HepG2 (cell line): ENCODE measurements around the gene SELENOV. TPM values are rescaled to one million over a fixed set of nuclear protein-coding genes. Genes with fewer than 3 reads are reported as not detected.
A peak's percentile ranks its signal among the peaks of the same experiment; 100 is the strongest.

ENCODE experiments used
- ATAC-seq: fragments of 200-7000 bp; cut with Tn5 transposase; 3 replicates; pipeline ENCODE4 v1.9.1; 2020; ENCODE audit warnings: mild to moderate bottlenecking, moderate library complexity
- BruUV-seq: library from RNA; stranded (reverse); fragments of 400-500 nt; replicated peaks from 2 replicates; lab custom pipeline; 2021; lab: Mats Ljungman, UMichigan
- CTCF ChIA-PET: fragments of 300-600 bp; formaldehyde crosslinking; extraction: SDS; loops from one replicate; lab custom pipeline; 2021; ENCODE audit warnings: low total read pairs, inconsistent platforms, low intra/inter-chr PET ratio; lab: Yijun Ruan, JAX
- POLR2A ChIA-PET: fragments of 350-600 bp; sonication (Branson Sonifier 250); formaldehyde crosslinking; loops from one replicate; lab custom pipeline; 2020; ENCODE audit warnings: antibody characterized with exemption, inconsistent platforms; lab: Yijun Ruan, JAX
- DNase-seq: peaks from one replicate; pipeline ENCODE4 v3.0.0-alpha.2; 2015; ENCODE audit warnings: low spot score
- FAIRE-seq: peaks from 3 replicates; lab custom pipeline; 2011; peaks lifted over from hg19 to GRCh38; lab: Jason Lieb, UNC
- H2AFZ ChIP-seq: one replicate; pipeline ENCODE4 v1.6.1; 2011; ENCODE audit warnings: low read length, inconsistent platforms
- H3K27ac ChIP-seq: fragments of 300-600 bp; 3 replicates; pipeline ENCODE4 v1.8.0; 2011; ENCODE audit warnings: mixed run types, mild to moderate bottlenecking, mixed read lengths, low read length, inconsistent platforms; ENCODE audit not compliant: insufficient read depth; ENCODE audit errors: extremely low read length
- H3K27me3 ChIP-seq, 2 experiments: fragments of 200-600 bp in 1 of 2; 2 replicates in 1 of 2; 3 replicates in 1 of 2; pipeline versions ENCODE4 v1.6.0 to v1.8.0; 2011; ENCODE audit warnings: low read length in 2 of 2, mild to moderate bottlenecking in 2 of 2, moderate library complexity in 2 of 2, inconsistent platforms in 1 of 2; ENCODE audit not compliant: insufficient read depth in 2 of 2, control insufficient read depth in 1 of 2
- H3K36me3 ChIP-seq, 2 experiments: fragments of 200-600 bp in 1 of 2; replicated peaks in 1 of 2; 2 replicates in 1 of 2; 3 replicates in 1 of 2; pipeline versions ENCODE4 v1.5.1 to v1.8.0; 2011; ENCODE audit warnings: low read length in 2 of 2, inconsistent platforms in 1 of 2; ENCODE audit not compliant: insufficient read depth in 2 of 2, control insufficient read depth in 1 of 2
- H3K4me1 ChIP-seq: 2 replicates; pipeline ENCODE4 v1.5.1; 2012; ENCODE audit warnings: low read length, inconsistent platforms; ENCODE audit not compliant: insufficient read depth
- H3K4me2 ChIP-seq: 2 replicates; pipeline ENCODE4 v1.6.0; 2011; ENCODE audit warnings: low read depth, low read length, inconsistent platforms
- H3K4me3 ChIP-seq, 3 experiments: fragments of 200-600 bp in 1 of 3; sonication (generic), shearing (Covaris generic) in 1 of 3; replicated peaks in 1 of 3; 2 replicates each; pipeline ENCODE4 v1.5.1; 2011 to 2016; ENCODE audit warnings: low read length in 3 of 3, inconsistent platforms in 2 of 3, low read depth in 2 of 3, mild to moderate bottlenecking in 2 of 3, control low read depth in 1 of 3, mixed read lengths in 1 of 3; ENCODE audit not compliant: insufficient read depth in 1 of 3
- H3K79me2 ChIP-seq: one replicate; pipeline ENCODE4 v1.6.1; 2011; ENCODE audit warnings: low read length, inconsistent platforms; ENCODE audit not compliant: insufficient read depth
- H3K9ac ChIP-seq: 2 replicates; pipeline ENCODE4 v1.6.0; 2011; ENCODE audit warnings: mild to moderate bottlenecking, low read depth, low read length, inconsistent platforms; ENCODE audit not compliant: insufficient read depth
- H3K9me3 ChIP-seq: 2 replicates; pipeline ENCODE4 v1.5.1; 2012; ENCODE audit warnings: mild to moderate bottlenecking, low read length
- H4K20me1 ChIP-seq: 2 replicates; pipeline ENCODE4 v1.6.0; 2011; ENCODE audit warnings: inconsistent platforms, mild to moderate bottlenecking, low read length, moderate library complexity; ENCODE audit not compliant: insufficient read depth
- ARNT ChIP-seq: fragments of 450-650 bp; IDR thresholded peaks from 2 replicates; pipeline ENCODE4 v1.6.1; 2017
- CCAR2 ChIP-seq: fragments of 200-400 bp; formaldehyde crosslinking; optimal IDR thresholded peaks from 2 replicates; pipeline ENCODE3; 2018; ENCODE audit warnings: low read depth, mild to moderate bottlenecking, low read length, moderate library complexity
- CHCHD3 ChIP-seq: sonication (generic); formaldehyde crosslinking; IDR thresholded peaks from 2 replicates; pipeline ENCODE4 v1.8.0; 2022; ENCODE audit warnings: mild to moderate bottlenecking, missing genetic modification reagents, moderate library complexity
- FOXK2 ChIP-seq: fragments of 450-650 bp; IDR thresholded peaks from 2 replicates; pipeline ENCODE4 v1.6.1; 2016
- FOXM1 ChIP-seq: sonication (generic); formaldehyde crosslinking; IDR thresholded peaks from 2 replicates; pipeline ENCODE4 v1.5.0; 2020; ENCODE audit warnings: missing genetic modification reagents
- KAT2B ChIP-seq: fragments of 150-350 bp; IDR thresholded peaks from 2 replicates; pipeline ENCODE4 v1.6.1; 2014; ENCODE audit warnings: low read depth, low read length, borderline replicate concordance
- NFKB2 ChIP-seq: sonication (generic); formaldehyde crosslinking; IDR thresholded peaks from 2 replicates; pipeline ENCODE4 v1.4.0; 2020; ENCODE audit warnings: missing genetic modification reagents, borderline replicate concordance
- PRPF4 ChIP-seq: fragments of 200-400 bp; formaldehyde crosslinking; IDR thresholded peaks from 2 replicates; pipeline ENCODE4 v1.6.1; 2016; ENCODE audit warnings: low read length, low read depth; ENCODE audit not compliant: poor library complexity, severe bottlenecking
- TAF15 ChIP-seq: fragments of 200-400 bp; formaldehyde crosslinking; IDR thresholded peaks from one replicate; pipeline ENCODE4 v1.6.1; 2018; ENCODE audit warnings: mild to moderate bottlenecking, low read depth, low read length; ENCODE audit not compliant: poor library complexity, severe bottlenecking
- XBP1 ChIP-seq: sonication (generic); formaldehyde crosslinking; IDR thresholded peaks from 2 replicates; pipeline ENCODE4 v1.5.0; 2020; ENCODE audit warnings: missing genetic modification reagents
- ZBTB1 ChIP-seq: sonication (generic); formaldehyde crosslinking; IDR thresholded peaks from 2 replicates; pipeline ENCODE4 v1.4.0; 2020; ENCODE audit warnings: missing genetic modification reagents, borderline replicate concordance
- ZBTB7B ChIP-seq: sonication (generic); formaldehyde crosslinking; IDR thresholded peaks from 2 replicates; pipeline ENCODE4 v1.4.0; 2020; ENCODE audit warnings: missing genetic modification reagents
- ZNF180 ChIP-seq: sonication (generic); formaldehyde crosslinking; IDR thresholded peaks from 2 replicates; pipeline ENCODE4 v1.4.0; 2020; ENCODE audit warnings: low read depth, missing genetic modification reagents, borderline replicate concordance
- ZNF331 ChIP-seq: sonication (generic); formaldehyde crosslinking; IDR thresholded peaks from 2 replicates; pipeline ENCODE4 v1.4.0; 2020; ENCODE audit warnings: missing genetic modification reagents
- ZNF382 ChIP-seq: sonication (generic); formaldehyde crosslinking; IDR thresholded peaks from 2 replicates; pipeline ENCODE4 v1.5.0; 2020; ENCODE audit warnings: missing genetic modification reagents, mild to moderate bottlenecking, borderline replicate concordance
- ZNF891 ChIP-seq: sonication (generic); formaldehyde crosslinking; IDR thresholded peaks from 2 replicates; pipeline ENCODE4 v1.5.0; 2020; ENCODE audit warnings: mild to moderate bottlenecking, missing genetic modification reagents
- ZSCAN29 ChIP-seq: sonication (generic); formaldehyde crosslinking; conservative IDR thresholded peaks from 2 replicates; pipeline ENCODE4 v1.4.0; 2020; ENCODE audit warnings: mild to moderate bottlenecking, missing genetic modification reagents
- WGBS: methylation state at CpG from one replicate; pipeline ENCODE4 v1.1.6; 2017; ENCODE audit warnings: low lambda C conversion rate; 5-methylcytosine and 5-hydroxymethylcytosine counted together
- in situ Hi-C: cut with HindIII; loops from 2 replicates; pipeline ENCODE4 v1.10.0; 2017; ENCODE audit warnings: low pct_unique_long_range_greater_than_20kb; ENCODE audit not compliant: extremely low pct_ligation_motif_present
- intact Hi-C: fragments of 100-400 bp; cut with micrococcal nuclease; formaldehyde crosslinking; loops from one replicate; pipeline ENCODE4 v1.10.0; 2022; ENCODE audit not compliant: unreplicated experiment
- polyA plus RNA-seq, 8 experiments: library from polyadenylated mRNA; depleted of rRNA in 3 of 8; stranded (reverse) in 7 of 8; unstranded in 1 of 8; fragments of >200 nt; fragmentation: Illumina TruSeq in 4 of 8; extraction: Trizol in 4 of 8; gene quantifications; 2 replicates each; pipeline versions ENCODE4 v1.2.1 to v1.2.3, GENCODE V29; 2011 to 2016; ENCODE audit warnings: low read depth in 4 of 8, missing spikeins in 1 of 8, mixed read lengths in 1 of 8; ENCODE audit not compliant: insufficient read depth in 1 of 8
- total RNA-seq, 5 experiments: library from RNA; depleted of rRNA; stranded (reverse); fragments of >200 nt; fragmentation: Illumina TruSeq; extraction: Trizol; gene quantifications; 2 replicates each; pipeline ENCODE4 v1.2.3, GENCODE V29; 2016; ENCODE audit warnings: low read depth in 1 of 5
- TF ChIP-seq, protein P1 (sequence below): sonication (generic); formaldehyde crosslinking; IDR thresholded peaks from 2 replicates; pipeline ENCODE4 v1.4.0; 2020; ENCODE audit warnings: missing genetic modification reagents
- TF ChIP-seq, protein P2 (sequence below): sonication (generic); formaldehyde crosslinking; IDR thresholded peaks from 2 replicates; pipeline ENCODE4 v1.5.0; 2020; ENCODE audit warnings: mild to moderate bottlenecking, missing genetic modification reagents
- TF ChIP-seq, protein P3 (sequence below): sonication (generic); formaldehyde crosslinking; IDR thresholded peaks from 2 replicates; pipeline ENCODE4 v1.4.0; 2020; ENCODE audit warnings: mild to moderate bottlenecking, missing genetic modification reagents

SELENOV gene
- total and polyA plus RNA-seq, 2 of the 13 experiments (the other 11 are each of a cell fraction or from before 2014, with no cell fraction given) = not detected

DNA sequence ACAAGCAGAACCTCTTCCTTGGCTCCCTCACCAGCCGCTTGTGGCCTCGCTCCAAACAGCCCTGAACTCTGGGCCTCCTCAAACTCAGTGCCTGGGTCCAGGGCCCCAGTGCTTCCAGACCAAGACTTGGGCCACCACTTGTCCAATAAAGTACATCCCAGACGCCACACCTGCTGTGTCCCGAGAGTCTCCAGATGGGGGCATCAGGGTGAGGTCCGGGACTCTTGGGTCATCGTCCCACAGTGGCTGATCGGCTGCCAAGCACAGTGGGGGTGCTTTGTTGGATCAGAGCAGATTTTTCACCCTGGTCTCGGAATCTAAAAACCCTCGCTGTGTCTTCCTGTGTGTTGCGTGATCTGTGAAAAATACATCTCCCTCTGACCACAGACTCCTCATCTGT, 25.2 kb upstream of the SELENOV start:
- peaks cover 22 to 44% of the 10 kb centered on the region in 2 experiments for H3K36me3 ChIP-seq
- H3K27ac ChIP-seq = no peak overlapping the region
- 97% methylated on average over 8 of the region's 10 CpGs for WGBS
- H3K27me3 ChIP-seq = no peaks in the 10 kb centered on the region
- H4K20me1 ChIP-seq = no peaks in the 10 kb centered on the region
- ATAC-seq (peak; percentile 20; the same call in 1 of the 3 replicates), DNase-seq (no peak), FAIRE-seq (no peak)
- ChIA-PET POLR2A (no interaction called here), CTCF (no interaction called here)
- no peak overlapping the region for H2AFZ ChIP-seq
- intact Hi-C loops = no loop called here
- H3K4me3 ChIP-seq = no peak overlapping the region
- H3K9me3 ChIP-seq = no peaks in the 10 kb centered on the region
- H3K4me1 ChIP-seq = no peaks in the 10 kb centered on the region
- no peak for TF ChIP-seq ZNF180 (CRISPR knock-in tag)
- no peak for TF ChIP-seq CHCHD3
- TF ChIP-seq, protein P1, sequence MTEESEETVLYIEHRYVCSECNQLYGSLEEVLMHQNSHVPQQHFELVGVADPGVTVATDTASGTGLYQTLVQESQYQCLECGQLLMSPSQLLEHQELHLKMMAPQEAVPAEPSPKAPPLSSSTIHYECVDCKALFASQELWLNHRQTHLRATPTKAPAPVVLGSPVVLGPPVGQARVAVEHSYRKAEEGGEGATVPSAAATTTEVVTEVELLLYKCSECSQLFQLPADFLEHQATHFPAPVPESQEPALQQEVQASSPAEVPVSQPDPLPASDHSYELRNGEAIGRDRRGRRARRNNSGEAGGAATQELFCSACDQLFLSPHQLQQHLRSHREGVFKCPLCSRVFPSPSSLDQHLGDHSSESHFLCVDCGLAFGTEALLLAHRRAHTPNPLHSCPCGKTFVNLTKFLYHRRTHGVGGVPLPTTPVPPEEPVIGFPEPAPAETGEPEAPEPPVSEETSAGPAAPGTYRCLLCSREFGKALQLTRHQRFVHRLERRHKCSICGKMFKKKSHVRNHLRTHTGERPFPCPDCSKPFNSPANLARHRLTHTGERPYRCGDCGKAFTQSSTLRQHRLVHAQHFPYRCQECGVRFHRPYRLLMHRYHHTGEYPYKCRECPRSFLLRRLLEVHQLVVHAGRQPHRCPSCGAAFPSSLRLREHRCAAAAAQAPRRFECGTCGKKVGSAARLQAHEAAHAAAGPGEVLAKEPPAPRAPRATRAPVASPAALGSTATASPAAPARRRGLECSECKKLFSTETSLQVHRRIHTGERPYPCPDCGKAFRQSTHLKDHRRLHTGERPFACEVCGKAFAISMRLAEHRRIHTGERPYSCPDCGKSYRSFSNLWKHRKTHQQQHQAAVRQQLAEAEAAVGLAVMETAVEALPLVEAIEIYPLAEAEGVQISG (CRISPR knock-in tag) = no peak
- TF ChIP-seq ZBTB7B (CRISPR knock-in tag) = no peak
- TF ChIP-seq ARNT = no peak
- TF ChIP-seq TAF15 = no peak
- no peak for TF ChIP-seq CCAR2
- TF ChIP-seq NFKB2 (CRISPR knock-in tag) = no peak
- no peak for TF ChIP-seq ZSCAN29 (CRISPR knock-in tag)
- TF ChIP-seq ZNF382 (CRISPR knock-in tag) = no peak
- TF ChIP-seq ZNF891 (CRISPR knock-in tag) = no peak
- TF ChIP-seq KAT2B = no peak
- TF ChIP-seq ZNF331 (CRISPR knock-in tag) = no peak
- TF ChIP-seq, protein P2, sequence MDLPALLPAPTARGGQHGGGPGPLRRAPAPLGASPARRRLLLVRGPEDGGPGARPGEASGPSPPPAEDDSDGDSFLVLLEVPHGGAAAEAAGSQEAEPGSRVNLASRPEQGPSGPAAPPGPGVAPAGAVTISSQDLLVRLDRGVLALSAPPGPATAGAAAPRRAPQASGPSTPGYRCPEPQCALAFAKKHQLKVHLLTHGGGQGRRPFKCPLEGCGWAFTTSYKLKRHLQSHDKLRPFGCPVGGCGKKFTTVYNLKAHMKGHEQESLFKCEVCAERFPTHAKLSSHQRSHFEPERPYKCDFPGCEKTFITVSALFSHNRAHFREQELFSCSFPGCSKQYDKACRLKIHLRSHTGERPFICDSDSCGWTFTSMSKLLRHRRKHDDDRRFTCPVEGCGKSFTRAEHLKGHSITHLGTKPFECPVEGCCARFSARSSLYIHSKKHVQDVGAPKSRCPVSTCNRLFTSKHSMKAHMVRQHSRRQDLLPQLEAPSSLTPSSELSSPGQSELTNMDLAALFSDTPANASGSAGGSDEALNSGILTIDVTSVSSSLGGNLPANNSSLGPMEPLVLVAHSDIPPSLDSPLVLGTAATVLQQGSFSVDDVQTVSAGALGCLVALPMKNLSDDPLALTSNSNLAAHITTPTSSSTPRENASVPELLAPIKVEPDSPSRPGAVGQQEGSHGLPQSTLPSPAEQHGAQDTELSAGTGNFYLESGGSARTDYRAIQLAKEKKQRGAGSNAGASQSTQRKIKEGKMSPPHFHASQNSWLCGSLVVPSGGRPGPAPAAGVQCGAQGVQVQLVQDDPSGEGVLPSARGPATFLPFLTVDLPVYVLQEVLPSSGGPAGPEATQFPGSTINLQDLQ (CRISPR knock-in tag) = no peak
- TF ChIP-seq FOXK2 = no peak
- TF ChIP-seq FOXM1 (CRISPR knock-in tag) = no peak
- TF ChIP-seq, protein P3, sequence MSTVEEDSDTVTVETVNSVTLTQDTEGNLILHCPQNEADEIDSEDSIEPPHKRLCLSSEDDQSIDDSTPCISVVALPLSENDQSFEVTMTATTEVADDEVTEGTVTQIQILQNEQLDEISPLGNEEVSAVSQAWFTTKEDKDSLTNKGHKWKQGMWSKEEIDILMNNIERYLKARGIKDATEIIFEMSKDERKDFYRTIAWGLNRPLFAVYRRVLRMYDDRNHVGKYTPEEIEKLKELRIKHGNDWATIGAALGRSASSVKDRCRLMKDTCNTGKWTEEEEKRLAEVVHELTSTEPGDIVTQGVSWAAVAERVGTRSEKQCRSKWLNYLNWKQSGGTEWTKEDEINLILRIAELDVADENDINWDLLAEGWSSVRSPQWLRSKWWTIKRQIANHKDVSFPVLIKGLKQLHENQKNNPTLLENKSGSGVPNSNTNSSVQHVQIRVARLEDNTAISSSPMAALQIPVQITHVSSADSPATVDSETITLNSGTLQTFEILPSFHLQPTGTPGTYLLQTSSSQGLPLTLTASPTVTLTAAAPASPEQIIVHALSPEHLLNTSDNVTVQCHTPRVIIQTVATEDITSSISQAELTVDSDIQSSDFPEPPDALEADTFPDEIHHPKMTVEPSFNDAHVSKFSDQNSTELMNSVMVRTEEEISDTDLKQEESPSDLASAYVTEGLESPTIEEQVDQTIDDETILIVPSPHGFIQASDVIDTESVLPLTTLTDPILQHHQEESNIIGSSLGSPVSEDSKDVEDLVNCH (CRISPR knock-in tag) = no peak
- TF ChIP-seq PRPF4 = no peak
- TF ChIP-seq ZBTB1 = no peak
- TF ChIP-seq XBP1 (CRISPR knock-in tag) = no peak
- no peak overlapping the region for H3K4me2 ChIP-seq
- BruUV-seq = no TSS peak
- no peaks in the 10 kb centered on the region for H3K79me2 ChIP-seq
- H3K9ac ChIP-seq = no peak overlapping the region
- in situ Hi-C loops = no loop called here
